H9 (cell line): Measurements from ENCODE around the gene CNIH1. TPM values are rescaled to one million over a fixed set of nuclear protein-coding genes. Genes with fewer than 3 reads are reported as not detected.
A peak's percentile ranks its signal among the peaks of the same experiment; 100 is the strongest.

Source experiments
- DNase-seq: peaks from one replicate; pipeline ENCODE4 v3.0.0-alpha.2; 2017
- H2AFZ ChIP-seq: one replicate; pipeline ENCODE4 v1.6.1; 2013; ENCODE audit warnings: mild to moderate bottlenecking, low read length, control low read depth, moderate library complexity
- H2AK5ac ChIP-seq: 2 replicates; pipeline ENCODE4 v1.6.1; 2013; ENCODE audit warnings: low read length, control low read depth, mixed read lengths; ENCODE audit not compliant: insufficient read length
- H2BK120ac ChIP-seq: one replicate; pipeline ENCODE4 v1.6.1; 2013; ENCODE audit warnings: low read depth, mild to moderate bottlenecking, low read length, control low read depth, inconsistent platforms; ENCODE audit not compliant: poor library complexity, severe bottlenecking
- H2BK12ac ChIP-seq: 2 replicates; pipeline ENCODE4 v1.6.1; 2013; ENCODE audit warnings: low read length, control low read depth, mixed read lengths, low read depth; ENCODE audit not compliant: insufficient read length
- H2BK15ac ChIP-seq: 2 replicates; pipeline ENCODE4 v1.6.1; 2013; ENCODE audit warnings: low read depth, low read length, control low read depth
- H2BK20ac ChIP-seq: one replicate; pipeline ENCODE4 v1.6.1; 2013; ENCODE audit warnings: low read depth, mild to moderate bottlenecking, low read length, control low read depth, inconsistent platforms; ENCODE audit not compliant: poor library complexity, severe bottlenecking
- H2BK5ac ChIP-seq: 2 replicates; pipeline ENCODE4 v1.6.1; 2013; ENCODE audit warnings: low read length, control low read depth, mixed read lengths; ENCODE audit not compliant: insufficient read length
- H3K14ac ChIP-seq: 2 replicates; pipeline ENCODE4 v1.6.1; 2013; ENCODE audit warnings: low read length, control low read depth; ENCODE audit not compliant: insufficient read depth
- H3K18ac ChIP-seq: 2 replicates; pipeline ENCODE4 v1.6.1; 2013; ENCODE audit warnings: low read depth, mild to moderate bottlenecking, mixed read lengths, low read length, control low read depth; ENCODE audit not compliant: insufficient read length
- H3K23ac ChIP-seq: 2 replicates; pipeline ENCODE4 v1.6.1; 2013; ENCODE audit warnings: low read length, control low read depth, mixed read lengths, low read depth; ENCODE audit not compliant: insufficient read length
- H3K23me2 ChIP-seq: 2 replicates; pipeline ENCODE4 v1.6.1; 2013; ENCODE audit warnings: low read depth, mild to moderate bottlenecking, mixed read lengths, low read length, control low read depth; ENCODE audit not compliant: insufficient read length, poor library complexity, severe bottlenecking
- H3K27ac ChIP-seq: 2 replicates; pipeline ENCODE4 v1.5.1; 2013; ENCODE audit warnings: low read length, control low read depth, mixed read lengths, low read depth; ENCODE audit not compliant: insufficient read length
- H3K27me3 ChIP-seq: 2 replicates; pipeline ENCODE4 v1.6.1; 2013; ENCODE audit warnings: low read length, control low read depth, inconsistent platforms; ENCODE audit not compliant: insufficient read depth
- H3K4ac ChIP-seq: 2 replicates; pipeline ENCODE4 v1.6.1; 2013; ENCODE audit warnings: low read depth, mild to moderate bottlenecking, control low read depth, inconsistent platforms, low read length, moderate library complexity
- H3K4me1 ChIP-seq: 2 replicates; pipeline ENCODE4 v1.6.1; 2013; ENCODE audit warnings: low read length, control low read depth, inconsistent platforms; ENCODE audit not compliant: insufficient read depth
- H3K4me2 ChIP-seq: 2 replicates; pipeline ENCODE4 v1.6.1; 2013; ENCODE audit warnings: low read length, control low read depth, mixed read lengths; ENCODE audit not compliant: insufficient read length, insufficient read depth
- H3K56ac ChIP-seq: 2 replicates; pipeline ENCODE4 v1.6.1; 2013; ENCODE audit warnings: low read depth, mild to moderate bottlenecking, mixed read lengths, low read length, control low read depth; ENCODE audit not compliant: insufficient read length
- H3K79me1 ChIP-seq: 2 replicates; pipeline ENCODE4 v1.6.1; 2013; ENCODE audit warnings: low read depth, mild to moderate bottlenecking, moderate library complexity, low read length, control low read depth, inconsistent platforms; ENCODE audit not compliant: insufficient read depth, poor library complexity, severe bottlenecking
- H3K79me2 ChIP-seq: 2 replicates; pipeline ENCODE4 v1.6.1; 2013; ENCODE audit warnings: low read length, control low read depth, inconsistent platforms; ENCODE audit not compliant: insufficient read depth
- H3K9ac ChIP-seq: 2 replicates; pipeline ENCODE4 v1.6.1; 2013; ENCODE audit warnings: low read length, control low read depth, mixed read lengths; ENCODE audit not compliant: insufficient read length; ENCODE audit errors: extremely low read depth
- H3K9me3 ChIP-seq: one replicate; pipeline ENCODE4 v1.6.1; 2013; ENCODE audit warnings: low read depth, low read length, inconsistent platforms; ENCODE audit not compliant: control insufficient read depth
- H3T11ph ChIP-seq: one replicate; pipeline ENCODE4 v1.6.1; 2013; ENCODE audit warnings: mild to moderate bottlenecking, low read length, control low read depth, inconsistent platforms
- H4K20me1 ChIP-seq: one replicate; pipeline ENCODE4 v1.6.1; 2013; ENCODE audit not compliant: control insufficient read depth, insufficient read length, insufficient read depth
- H4K5ac ChIP-seq: 2 replicates; pipeline ENCODE4 v1.6.1; 2013; ENCODE audit warnings: low read depth, mild to moderate bottlenecking, mixed read lengths, low read length, control low read depth; ENCODE audit not compliant: insufficient read length
- H4K8ac ChIP-seq: replicated peaks from 2 replicates; pipeline ENCODE4 v1.6.1; 2013; ENCODE audit warnings: low read length, control low read depth, mixed read lengths, low read depth; ENCODE audit not compliant: insufficient read length
- H4K91ac ChIP-seq: 2 replicates; pipeline ENCODE4 v1.6.1; 2013; ENCODE audit warnings: low read depth, mild to moderate bottlenecking, moderate library complexity, mixed read lengths, low read length, control low read depth; ENCODE audit not compliant: insufficient read length
- H3K27ac Mint-ChIP-seq, 3 experiments: 2 replicates in 2 of 3; 3 replicates in 1 of 3; pipeline ENCODE4 v1.8.0; 2020 to 2021; ENCODE audit warnings: mixed read lengths in 3 of 3, mild to moderate bottlenecking in 1 of 3, moderate library complexity in 1 of 3
- H3K27me3 Mint-ChIP-seq: 2 replicates; pipeline ENCODE4 v1.8.0; 2021; ENCODE audit warnings: low read depth, mild to moderate bottlenecking, moderate library complexity, mixed read lengths
- H3K36me3 Mint-ChIP-seq, 3 experiments: 2 replicates in 2 of 3; 3 replicates in 1 of 3; pipeline ENCODE4 v1.8.0; 2020 to 2021; ENCODE audit warnings: low read depth in 3 of 3, mixed read lengths in 3 of 3; ENCODE audit not compliant: insufficient read depth in 1 of 3
- H3K4me1 Mint-ChIP-seq, 2 experiments: 2 replicates each; pipeline ENCODE4 v1.8.0; 2020; ENCODE audit warnings: mixed read lengths in 2 of 2
- H3K4me3 Mint-ChIP-seq, 2 experiments: 2 replicates in 1 of 2; 3 replicates in 1 of 2; pipeline ENCODE4 v1.8.0; 2020 to 2021; ENCODE audit warnings: mild to moderate bottlenecking in 2 of 2, mixed read lengths in 2 of 2, moderate library complexity in 1 of 2
- H3K9me3 Mint-ChIP-seq, 2 experiments: 2 replicates in 1 of 2; 3 replicates in 1 of 2; pipeline ENCODE4 v1.8.0; 2020; ENCODE audit warnings: mild to moderate bottlenecking in 2 of 2, mixed read lengths in 2 of 2, moderate library complexity in 1 of 2
- CTCF ChIP-seq: fragments of 200-600 bp; sonication (generic); conservative IDR thresholded peaks from 3 replicates; pipeline ENCODE4 v1.8.0; 2021; ENCODE audit warnings: antibody characterized with exemption, mild to moderate bottlenecking
- WGBS: extraction: QIAGEN DNeasy Blood & Tissue Kit; methylation state at CpG from one replicate; pipeline ENCODE4 v1.1.7; 2013; ENCODE audit warnings: missing lambda C conversion rate, low lambda C conversion rate, mixed read lengths; ENCODE audit not compliant: insufficient read length; ENCODE audit errors: extremely low coverage; 5-methylcytosine and 5-hydroxymethylcytosine counted together
- total RNA-seq: library from RNA; stranded (reverse); gene quantifications from 2 replicates; pipeline ENCODE4 v1.2.1, GENCODE V29; 2021

The CNIH1 gene
- total RNA-seq, 1 experiment from 2014 or later, result 99.3 TPM

GRCh38 chr14:54487771-54488170, 46.6 kb upstream of the CNIH1 start:
- Histone ChIP-seq H2BK12ac (no peak overlapping the region), H3K9ac (peak overlapping the region; percentile 68), H3K79me2 (peaks cover 24% of the 10 kb centered on the region), H3K23ac (no peak overlapping the region), H3K18ac (peak overlapping the region; percentile 64), H2BK120ac (no peak overlapping the region), H3K27me3 (no peaks in the 10 kb centered on the region), H3K4ac (no peak overlapping the region), H3T11ph (no peak overlapping the region), H2BK20ac (no peak overlapping the region), H4K20me1 (no peaks in the 10 kb centered on the region), H3K4me1 (no peaks in the 10 kb centered on the region; the same call in 1 of the 2 replicates), H3K27ac (peak overlapping the region; percentile 91), H2BK15ac (no peak overlapping the region), H4K8ac (no peak overlapping the region), H4K5ac (no peak overlapping the region), H4K91ac (no peak overlapping the region), H3K23me2 (peaks cover 12% of the 10 kb centered on the region), H3K4me2 (peak overlapping the region; percentile 95), H3K56ac (no peak overlapping the region), H2BK5ac (no peak overlapping the region), H3K79me1 (peaks cover 7% of the 10 kb centered on the region), H2AK5ac (peak overlapping the region; percentile 24), H3K9me3 (no peaks in the 10 kb centered on the region), H2AFZ (no peak overlapping the region), H3K14ac (no peak overlapping the region; the same call in 1 of the 2 replicates)
- DNase-seq, result no peak
- TF ChIP-seq CTCF, result no peak
- H3K36me3 Mint-ChIP-seq, result peaks cover 5 to 15% (median 12%) of the 10 kb centered on the region in 3 experiments; a peak in 6 of 7 replicates
- H3K4me1 Mint-ChIP-seq, result peaks cover 36 to 49% of the 10 kb centered on the region in 2 experiments
- H3K9me3 Mint-ChIP-seq, result no peaks in the 10 kb centered on the region; a peak in 1 of 5 replicates
- H3K27me3 Mint-ChIP-seq, result no peaks in the 10 kb centered on the region
- H3K27ac Mint-ChIP-seq, result peak overlapping the region; percentile 50 to 95 (median 92); a peak in 6 of 7 replicates
- no CpG with 5 or more reads among the region's 4 CpGs for WGBS
- H3K4me3 Mint-ChIP-seq, result peak overlapping the region; percentile 78 to 82
